Sigmoid colon (tissue), 7 donors: Measurements from ENCODE around the gene CILP2. TPM values are rescaled to one million over a fixed set of nuclear protein-coding genes. Genes with fewer than 3 reads are reported as not detected.

Source experiments
- DNase-seq: peaks from one replicate; pipeline ENCODE4 v3.0.0-alpha.2; 2019
- H3K27ac ChIP-seq, 4 donors: fragments of 200-600 bp; sonication (generic); one replicate each; pipeline ENCODE4 v1.5.1; 2016 to 2019; ENCODE audit warnings: mild to moderate bottlenecking in 1 of 4
- H3K27me3 ChIP-seq, 3 donors: fragments of 200-600 bp; sonication (generic); one replicate each; pipeline ENCODE4 v1.5.1; 2019; ENCODE audit warnings: mild to moderate bottlenecking in 1 of 3
- H3K36me3 ChIP-seq, 4 donors: fragments of 200-600 bp; sonication (generic); one replicate each; pipeline ENCODE4 v1.5.1; 2016 to 2019
- H3K4me1 ChIP-seq, 4 donors: fragments of 200-600 bp; sonication (generic); one replicate each; pipeline ENCODE4 v1.5.1; 2017 to 2019
- H3K4me3 ChIP-seq, 4 donors: fragments of 200-600 bp; sonication (generic); one replicate each; pipeline ENCODE4 v1.5.1; 2017 to 2019; ENCODE audit warnings: mild to moderate bottlenecking in 2 of 4, moderate library complexity in 1 of 4
- H3K9me3 ChIP-seq, 4 donors: fragments of 200-600 bp in 3 of 4; sonication (generic) in 3 of 4; one replicate each; pipeline versions ENCODE4 v1.5.1 to v1.6.1; 2013 to 2019
- CTCF ChIP-seq, 4 experiments: fragments of 450-650 bp in 3 of 4; fragments of 200-600 bp in 1 of 4; IDR thresholded peaks; one replicate each; pipeline ENCODE4 v1.5.1; 2016 to 2019; ENCODE audit warnings: antibody characterized with exemption in 4 of 4, mild to moderate bottlenecking in 3 of 4, moderate library complexity in 2 of 4
- EP300 ChIP-seq, 4 donors: sonication (generic); formaldehyde crosslinking; IDR thresholded peaks; one replicate each; pipeline ENCODE4 v1.6.1; 2017; ENCODE audit warnings: antibody characterized with exemption in 4 of 4
- POLR2A ChIP-seq, 2 donors: fragments of 450-650 bp; IDR thresholded peaks; one replicate each; pipeline ENCODE4 v1.6.1; 2016; ENCODE audit warnings: antibody characterized with exemption in 2 of 2, mild to moderate bottlenecking in 2 of 2, moderate library complexity in 2 of 2
- POLR2AphosphoS5 ChIP-seq, 4 donors: sonication (generic); formaldehyde crosslinking; IDR thresholded peaks; one replicate each; pipeline ENCODE4 v1.6.1; 2017; ENCODE audit warnings: antibody characterized with exemption in 4 of 4
- WGBS, 2 donors: extraction: QIAGEN DNeasy Blood & Tissue Kit; methylation state at CpG; one replicate each; pipeline ENCODE4 v1.1.7; 2013; 5-methylcytosine and 5-hydroxymethylcytosine counted together
- intact Hi-C: fragments of 100-400 bp; cut with DNase I; formaldehyde crosslinking; loops from one replicate; pipeline ENCODE4 v1.15.1; 2023
- polyA plus RNA-seq, 3 donors: library from polyadenylated mRNA; stranded (reverse); fragments of 200-250 nt; gene quantifications; one replicate each; pipeline ENCODE4 v1.2.3, GENCODE V29; 2013
- total RNA-seq, 4 donors: library from RNA; depleted of rRNA; stranded (reverse); fragments of >200 nt; gene quantifications; one replicate each; pipeline ENCODE4 v1.1.0, GENCODE V29; 2016
- donor health status: healthy with polysubstance abuse.
- donor health status: Bipolar disorder and iron deficiency.
- donor health status: healthy.

CILP2 gene
- total and polyA plus RNA-seq, 7 donors = 0.16 to 0.29 TPM; not detected in 5

DNA sequence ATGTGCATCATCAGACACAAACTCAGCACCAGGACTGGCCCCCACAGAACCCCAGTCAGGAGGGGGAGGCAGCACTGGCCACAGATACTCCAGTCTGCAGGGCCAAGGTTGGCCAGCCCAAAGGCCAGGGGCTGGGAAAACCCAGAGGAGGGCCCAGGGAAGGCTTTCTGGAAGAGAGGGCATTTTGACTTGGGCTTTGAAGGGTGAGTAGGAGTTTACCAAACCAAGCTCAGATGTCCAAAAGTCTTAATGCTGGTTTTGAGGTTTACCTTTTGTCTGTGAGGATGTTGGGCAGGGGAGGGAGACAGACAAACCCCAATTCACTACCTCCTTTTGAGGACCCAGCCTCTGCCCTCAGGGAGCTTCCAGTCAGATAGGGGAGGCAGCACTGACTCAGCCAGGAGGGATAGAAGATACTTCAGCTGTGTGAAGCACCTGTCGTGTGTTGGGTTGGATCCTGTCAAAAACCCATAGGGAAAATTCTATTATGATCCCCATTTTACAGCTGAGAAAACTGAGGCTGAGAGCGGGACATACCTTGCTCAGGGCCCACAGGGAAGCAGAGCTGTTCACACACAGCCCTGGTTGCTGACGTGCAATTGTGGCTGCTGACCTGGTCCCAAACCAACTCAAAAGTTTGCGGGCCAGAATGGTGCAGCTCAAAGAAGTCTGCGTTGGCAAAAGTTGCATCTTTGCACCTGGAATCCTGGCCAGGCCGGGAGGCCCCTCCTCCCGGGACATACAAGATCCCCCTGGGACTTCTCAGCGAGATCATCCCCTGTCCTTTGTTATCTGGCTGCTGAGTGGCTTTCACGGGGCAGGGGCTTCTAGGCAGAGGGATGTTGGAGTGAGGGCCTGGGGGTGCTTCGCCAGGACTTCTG, 13.1 kb downstream of the CILP2 start:
- 85 to 86% methylated on average over 10 of the region's 10 CpGs for WGBS, 2 donors
- no peak overlapping the region for H3K27ac ChIP-seq
- no peak overlapping the region for H3K4me3 ChIP-seq
- no peak for DNase-seq
- TF ChIP-seq CTCF (IDR thresholded peaks at IDR 0.05) (no peak), POLR2A (IDR thresholded peaks at IDR 0.05) (no peak), POLR2AphosphoS5 (IDR thresholded peaks at IDR 0.05) (no peak), EP300 (IDR thresholded peaks at IDR 0.05) (no peak)
- H3K27me3 ChIP-seq = peaks cover 0 to 45% (median 16%) of the 10 kb centered on the region in 3 donors
- no peaks in the 10 kb centered on the region for H3K36me3 ChIP-seq
- intact Hi-C loops = no loop called here
- H3K9me3 ChIP-seq = no peaks in the 10 kb centered on the region
- H3K4me1 ChIP-seq = no peaks in the 10 kb centered on the region

DNA sequence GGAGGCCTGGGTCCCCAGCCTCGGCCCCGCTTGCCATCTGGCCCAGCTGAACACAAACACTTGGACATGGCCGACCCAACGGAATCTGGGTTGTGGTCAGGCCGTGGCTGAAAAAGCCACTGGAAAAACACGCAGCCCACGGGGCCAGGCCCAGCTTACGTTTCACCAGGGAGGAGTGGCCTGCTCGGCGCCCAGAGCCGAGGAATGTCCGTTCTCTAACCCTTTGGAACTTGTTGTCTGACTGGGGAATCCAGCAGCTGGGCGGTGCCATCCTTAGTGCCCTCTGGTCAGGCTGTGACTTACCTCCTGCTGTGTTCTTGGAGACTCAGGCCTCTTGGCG, 13.8 kb downstream of the CILP2 start:
- TF ChIP-seq POLR2AphosphoS5 (IDR thresholded peaks at IDR 0.05) = no peak
- peaks cover 0 to 39% (median 16%) of the 10 kb centered on the region in 3 donors for H3K27me3 ChIP-seq
- no peak for DNase-seq
- H3K27ac ChIP-seq = no peak overlapping the region
- WGBS, 2 donors = 74 to 79% methylated on average over 14 of the region's 14 CpGs
- no peaks in the 10 kb centered on the region for H3K36me3 ChIP-seq
- intact Hi-C loops = no loop called here
- no peaks in the 10 kb centered on the region for H3K4me1 ChIP-seq
- H3K9me3 ChIP-seq = no peaks in the 10 kb centered on the region
- H3K4me3 ChIP-seq = no peak overlapping the region

- H3K9me3 ChIP-seq = no peaks in the 10 kb centered on the region
- WGBS, 2 donors = 43 to 59% methylated on average over 6 of the region's 6 CpGs
- no peak overlapping the region for H3K27ac ChIP-seq
- TF ChIP-seq POLR2AphosphoS5 (IDR thresholded peaks at IDR 0.05) = no peak
- TF ChIP-seq CTCF (IDR thresholded peaks at IDR 0.05) = peak in 2 of 4 experiments; percentile 2 to 18
- no peak for TF ChIP-seq EP300 (IDR thresholded peaks at IDR 0.05)
- no peak for TF ChIP-seq POLR2A (IDR thresholded peaks at IDR 0.05)
- no peaks in the 10 kb centered on the region for H3K4me1 ChIP-seq
- H3K36me3 ChIP-seq = no peaks in the 10 kb centered on the region
- H3K4me3 ChIP-seq = no peak overlapping the region
- DNase-seq = no peak
- H3K27me3 ChIP-seq = peaks cover 0 to 31% (median 16%) of the 10 kb centered on the region in 3 donors
- intact Hi-C loops = no loop called here
Measured at GRCh38 chr19:19552798-19553197, 14.7 kb downstream of the CILP2 start.

DNA sequence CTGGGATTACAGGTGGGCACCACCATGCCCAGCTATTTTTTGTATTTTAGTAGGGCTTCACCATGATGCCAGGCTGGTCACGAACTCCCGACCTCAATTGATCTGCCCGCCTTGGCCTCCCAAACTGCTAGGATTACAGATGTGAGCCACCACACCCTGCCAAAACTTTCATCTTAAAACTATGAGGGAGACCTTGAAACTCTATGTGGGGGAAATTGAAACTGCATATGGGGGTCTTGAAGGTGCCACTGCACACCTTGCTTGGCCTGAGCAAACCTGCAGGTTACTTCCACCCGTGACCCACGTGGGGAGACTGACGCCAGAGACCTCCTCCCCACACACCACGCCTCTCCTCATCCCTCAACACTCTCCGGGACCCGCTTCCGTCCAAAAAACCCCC, 15.6 kb downstream of the CILP2 start:
- no peak for TF ChIP-seq CTCF (IDR thresholded peaks at IDR 0.05)
- no peak for TF ChIP-seq EP300 (IDR thresholded peaks at IDR 0.05)
- TF ChIP-seq POLR2AphosphoS5 (IDR thresholded peaks at IDR 0.05) = no peak
- TF ChIP-seq POLR2A (IDR thresholded peaks at IDR 0.05) = no peak
- 88 to 90% methylated on average over 10 of the region's 10 CpGs for WGBS, 2 donors

GRCh38 chr19:19554074-19555023, 16.3 kb downstream of the CILP2 start:
- Histone ChIP-seq H3K4me3 (no peak overlapping the region), H3K4me1 (no peaks in the 10 kb centered on the region), H3K27ac (no peak overlapping the region), H3K36me3 (no peaks in the 10 kb centered on the region), H3K9me3 (no peaks in the 10 kb centered on the region), H3K27me3 (peaks cover 0 to 17% (median 5%) of the 10 kb centered on the region in 3 donors)
- 66 to 70% methylated on average over 34 of the region's 34 CpGs for WGBS, 2 donors
- intact Hi-C loops = loop anchor here (1.0 kb wide), 1 partner anchor 22 kb away; no protein-coding TSS in a partner anchor
- no peak for DNase-seq
- TF ChIP-seq POLR2A (IDR thresholded peaks at IDR 0.05) (no peak), CTCF (IDR thresholded peaks at IDR 0.05) (peak in 3 of 4 experiments; percentile 16 to 73 (median 33)), POLR2AphosphoS5 (IDR thresholded peaks at IDR 0.05) (no peak)

More for the DNA sequence above, 15.6 kb downstream of the CILP2 start:
- no peaks in the 10 kb centered on the region for H3K36me3 ChIP-seq
- no peak for DNase-seq
- no peaks in the 10 kb centered on the region for H3K4me1 ChIP-seq
- H3K4me3 ChIP-seq = no peak overlapping the region
- intact Hi-C loops = loop anchor here (1.0 kb wide), 1 partner anchor 21 kb away; no protein-coding TSS in a partner anchor
- no peak overlapping the region for H3K27ac ChIP-seq
- peaks cover 0 to 23% (median 12%) of the 10 kb centered on the region in 3 donors for H3K27me3 ChIP-seq
- H3K9me3 ChIP-seq = no peaks in the 10 kb centered on the region
